ENCODE data around the gene ASNSD1. TPM values are rescaled to one million over a fixed set of nuclear protein-coding genes. Genes with fewer than 3 reads are reported as not detected.
"Not testable (repeated sequence)": the region's sequence is repeated elsewhere in the genome, so short reads cannot be mapped to it uniquely, and the experiment has no call there.

ASNSD1 gene
- total and polyA plus RNA-seq, 2 of the 13 experiments (the other 11 are each of a cell fraction or from before 2014, with no cell fraction given), result 35.1 to 96.6 TPM

GRCh38 chr2:189702071-189702470 lies 40.8 kb downstream of the ASNSD1 start:
- CTCF ChIA-PET (ENCODE audit: low intra/inter-chr PET ratio, low total read pairs), result interaction anchor here (1.1 to 1.7 kb wide), 2 partner anchors 28 to 41 kb away, joined by 3 to 9 read pairs; partner anchors contain the start of genes ANKAR and ASNSD1
- no peak overlapping the region for H2AFZ ChIP-seq (ENCODE audit: low read length)
- ATAC-seq, result peak; percentile 75
- TF ChIP-seq ZNF883 (CRISPR knock-in tag; IDR thresholded peaks at IDR 0.05; ENCODE audit: not compliant biosample characterization), result no peak
- H3K9ac ChIP-seq (ENCODE audit: insufficient read depth, low read depth, low read length), result no peak overlapping the region
- no TSS peak for BruUV-seq (replicated peaks)
- H3K79me2 ChIP-seq (ENCODE audit: insufficient read depth, low read length), result no peaks in the 10 kb centered on the region
- peak; percentile 21 for DNase-seq (ENCODE audit: low spot score)
- intact Hi-C loops (cut with micrococcal nuclease; ENCODE audit: unreplicated experiment), result loop anchor here (1.0 kb wide), 1 partner anchor 41 kb away; the partner anchor contains the start of gene ASNSD1
- no peaks in the 10 kb centered on the region; a peak in 1 of 5 replicates for H3K36me3 ChIP-seq (replicated peaks in 1 of 2; ENCODE audit: control insufficient read depth in 1 of 2, insufficient read depth in 2 of 2, low read length in 2 of 2)
- H3K27ac ChIP-seq (ENCODE audit: extremely low read length, insufficient read depth, low read length), result no peak overlapping the region
- H3K9me3 ChIP-seq (ENCODE audit: low read length), result no peaks in the 10 kb centered on the region
- POLR2A ChIA-PET, result no interaction called here
- no peak overlapping the region for H3K4me3 ChIP-seq (replicated peaks in 1 of 3; ENCODE audit: insufficient read depth in 1 of 3, low read depth in 2 of 3, low read length in 3 of 3)
- H3K27me3 ChIP-seq (ENCODE audit: control insufficient read depth in 1 of 2, insufficient read depth in 2 of 2, low read length in 2 of 2), result no peaks in the 10 kb centered on the region
- H3K4me1 ChIP-seq (ENCODE audit: insufficient read depth, low read length), result no peaks in the 10 kb centered on the region
- no peaks in the 10 kb centered on the region for H4K20me1 ChIP-seq (ENCODE audit: insufficient read depth, low read length)
- no peak overlapping the region for H3K4me2 ChIP-seq (ENCODE audit: low read depth, low read length)
- in situ Hi-C loops (cut with HindIII; ENCODE audit: extremely low pct_ligation_motif_present, low pct_unique_long_range_greater_than_20kb), result no loop called here
- no peak for FAIRE-seq

GRCh38 chr2:189709501-189710221 lies 48.4 kb downstream of the ASNSD1 start:
- CTCF ChIA-PET (ENCODE audit: low intra/inter-chr PET ratio, low total read pairs), result no interaction called here

GRCh38 chr2:189717593-189717992 lies 56.3 kb downstream of the ASNSD1 start:
- H2AFZ ChIP-seq (ENCODE audit: low read length); in situ Hi-C loops (cut with HindIII; ENCODE audit: extremely low pct_ligation_motif_present, low pct_unique_long_range_greater_than_20kb); H3K4me3 ChIP-seq (replicated peaks in 1 of 3; ENCODE audit: insufficient read depth in 1 of 3, low read depth in 2 of 3, low read length in 3 of 3); H3K79me2 ChIP-seq (ENCODE audit: insufficient read depth, low read length); H3K27me3 ChIP-seq (ENCODE audit: control insufficient read depth in 1 of 2, insufficient read depth in 2 of 2, low read length in 2 of 2); H3K9ac ChIP-seq (ENCODE audit: insufficient read depth, low read depth, low read length); DNase-seq (ENCODE audit: low spot score); H3K27ac ChIP-seq (ENCODE audit: extremely low read length, insufficient read depth, low read length); H3K4me2 ChIP-seq (ENCODE audit: low read depth, low read length); BruUV-seq (replicated peaks); H3K9me3 ChIP-seq (ENCODE audit: low read length); H4K20me1 ChIP-seq (ENCODE audit: insufficient read depth, low read length); FAIRE-seq; H3K4me1 ChIP-seq (ENCODE audit: insufficient read depth, low read length); CTCF ChIA-PET (ENCODE audit: low intra/inter-chr PET ratio, low total read pairs); H3K36me3 ChIP-seq (replicated peaks in 1 of 2; ENCODE audit: control insufficient read depth in 1 of 2, insufficient read depth in 2 of 2, low read length in 2 of 2); ATAC-seq; POLR2A ChIA-PET; intact Hi-C loops (cut with micrococcal nuclease; ENCODE audit: unreplicated experiment): not testable (repeated sequence)
- WGBS (ENCODE audit: low lambda C conversion rate), result 28% methylated on average over 1 of the region's 1 CpG

More at GRCh38 chr2:189709501-189710221, 48.4 kb downstream of the ASNSD1 start:
- no peak overlapping the region for H2AFZ ChIP-seq (ENCODE audit: low read length)
- DNase-seq (ENCODE audit: low spot score), result no peak
- 97% methylated on average over 5 of the region's 5 CpGs for WGBS (ENCODE audit: low lambda C conversion rate)
- no TSS peak for BruUV-seq (replicated peaks)
- no peaks in the 10 kb centered on the region; the same call in 1 of the 2 replicates for H3K9me3 ChIP-seq (ENCODE audit: low read length)
- ATAC-seq, result no peak
- H3K36me3 ChIP-seq (replicated peaks in 1 of 2; ENCODE audit: control insufficient read depth in 1 of 2, insufficient read depth in 2 of 2, low read length in 2 of 2), result no peaks in the 10 kb centered on the region
- no peak for FAIRE-seq
- TF ChIP-seq U2AF2 (IDR thresholded peaks at IDR 0.05; ENCODE audit: low read depth, low read length) (no peak), MEIS1 (CRISPR knock-in tag; IDR thresholded peaks at IDR 0.05; ENCODE audit: borderline replicate concordance) (no peak), ZNF615 (CRISPR knock-in tag; IDR thresholded peaks at IDR 0.05; ENCODE audit: borderline replicate concordance) (no peak), ZNF558 (CRISPR knock-in tag; IDR thresholded peaks at IDR 0.05; ENCODE audit: borderline replicate concordance) (no peak), ZNF557 (CRISPR knock-in tag; IDR thresholded peaks at IDR 0.05) (no peak), ZNF329 (CRISPR knock-in tag; IDR thresholded peaks at IDR 0.05; ENCODE audit: low read depth) (no peak), MYC (CRISPR knock-in tag; IDR thresholded peaks at IDR 0.05; ENCODE audit: borderline replicate concordance) (no peak), BHLHE40 (IDR thresholded peaks at IDR 0.05; ENCODE audit: low read length) (no peak)
- H4K20me1 ChIP-seq (ENCODE audit: insufficient read depth, low read length), result no peaks in the 10 kb centered on the region
- no peaks in the 10 kb centered on the region for H3K79me2 ChIP-seq (ENCODE audit: insufficient read depth, low read length)
- no peak overlapping the region for H3K27ac ChIP-seq (ENCODE audit: extremely low read length, insufficient read depth, low read length)
- POLR2A ChIA-PET, result no interaction called here
- no peak overlapping the region for H3K4me3 ChIP-seq (replicated peaks in 1 of 3; ENCODE audit: insufficient read depth in 1 of 3, low read depth in 2 of 3, low read length in 3 of 3)
- H3K4me2 ChIP-seq (ENCODE audit: low read depth, low read length), result no peak overlapping the region
- H3K27me3 ChIP-seq (ENCODE audit: control insufficient read depth in 1 of 2, insufficient read depth in 2 of 2, low read length in 2 of 2), result no peaks in the 10 kb centered on the region
- in situ Hi-C loops (cut with HindIII; ENCODE audit: extremely low pct_ligation_motif_present, low pct_unique_long_range_greater_than_20kb) (no loop called here), intact Hi-C loops (cut with micrococcal nuclease; ENCODE audit: unreplicated experiment) (no loop called here)
- H3K4me1 ChIP-seq (ENCODE audit: insufficient read depth, low read length), result no peaks in the 10 kb centered on the region
- no peak overlapping the region for H3K9ac ChIP-seq (ENCODE audit: insufficient read depth, low read depth, low read length)

All from HepG2 (cell line).